OCI-LY7 (cell line): Measurements from ENCODE around the gene MAEL.

Source experiments
- CTCF ChIP-seq: fragments of 200-600 bp; sonication (generic); conservative IDR thresholded peaks from 2 replicates; pipeline ENCODE4 v1.5.1; 2014; ENCODE audit warnings: mild to moderate bottlenecking, antibody characterized with exemption, low read length, moderate library complexity, mixed read lengths
- EZH2phosphoT487 ChIP-seq: fragments of 200-600 bp; sonication (generic); IDR thresholded peaks from 2 replicates; pipeline ENCODE4 v1.6.1; 2018; ENCODE audit warnings: low read depth, borderline replicate concordance, mild to moderate bottlenecking, mixed run types, antibody characterized with exemption, low read length, moderate library complexity, mixed read lengths

DNA sequence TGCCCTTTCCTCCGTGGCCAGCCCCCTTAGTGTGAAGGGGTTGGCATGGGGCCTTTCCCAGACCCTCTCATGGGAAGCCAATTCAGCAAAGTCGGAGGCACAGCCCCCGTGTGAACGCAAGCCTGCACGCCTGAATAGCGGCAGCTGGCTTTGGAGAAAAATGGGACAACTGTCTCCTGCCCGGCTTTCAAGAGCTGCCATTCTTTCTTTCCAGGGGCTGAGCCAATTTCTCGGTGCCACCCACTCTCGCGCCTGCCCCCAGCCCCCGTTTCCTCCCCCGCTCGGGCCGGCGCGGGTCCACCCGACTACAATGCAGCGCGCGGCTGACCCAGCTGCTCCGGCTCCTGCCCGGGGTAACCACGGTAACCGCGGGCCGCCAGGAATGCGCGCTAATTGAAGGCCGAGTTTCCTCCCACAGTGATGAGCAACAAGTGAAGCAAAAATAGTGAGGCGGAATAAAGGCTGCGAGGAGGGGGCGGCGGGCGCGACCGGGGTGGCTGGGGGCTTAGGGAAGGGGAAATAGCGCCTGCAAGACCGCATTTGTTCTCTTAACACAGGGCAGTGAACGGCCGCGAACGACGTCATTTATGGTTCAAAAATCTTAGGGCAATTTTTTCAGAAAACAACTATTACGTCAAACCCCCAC is 41.6 kb upstream of the MAEL start:
- no peak for TF ChIP-seq CTCF
- no peak for TF ChIP-seq EZH2phosphoT487
